Stimulated activated CD8-positive, alpha-beta memory T cell treated with anti-CD3 and anti-CD28 coated beads, Interleukin-12 subunit alpha, Interleukin-12 subunit beta, amount 100 ng/mL, for 24 hours (primary cell): ENCODE results near the gene PHF21B.

Experiments used
- DNase-seq: peaks from one replicate; pipeline ENCODE4 v3.0.0-alpha.2; 2020; ENCODE audit errors: extremely low read depth

The PHF21B gene

DNA sequence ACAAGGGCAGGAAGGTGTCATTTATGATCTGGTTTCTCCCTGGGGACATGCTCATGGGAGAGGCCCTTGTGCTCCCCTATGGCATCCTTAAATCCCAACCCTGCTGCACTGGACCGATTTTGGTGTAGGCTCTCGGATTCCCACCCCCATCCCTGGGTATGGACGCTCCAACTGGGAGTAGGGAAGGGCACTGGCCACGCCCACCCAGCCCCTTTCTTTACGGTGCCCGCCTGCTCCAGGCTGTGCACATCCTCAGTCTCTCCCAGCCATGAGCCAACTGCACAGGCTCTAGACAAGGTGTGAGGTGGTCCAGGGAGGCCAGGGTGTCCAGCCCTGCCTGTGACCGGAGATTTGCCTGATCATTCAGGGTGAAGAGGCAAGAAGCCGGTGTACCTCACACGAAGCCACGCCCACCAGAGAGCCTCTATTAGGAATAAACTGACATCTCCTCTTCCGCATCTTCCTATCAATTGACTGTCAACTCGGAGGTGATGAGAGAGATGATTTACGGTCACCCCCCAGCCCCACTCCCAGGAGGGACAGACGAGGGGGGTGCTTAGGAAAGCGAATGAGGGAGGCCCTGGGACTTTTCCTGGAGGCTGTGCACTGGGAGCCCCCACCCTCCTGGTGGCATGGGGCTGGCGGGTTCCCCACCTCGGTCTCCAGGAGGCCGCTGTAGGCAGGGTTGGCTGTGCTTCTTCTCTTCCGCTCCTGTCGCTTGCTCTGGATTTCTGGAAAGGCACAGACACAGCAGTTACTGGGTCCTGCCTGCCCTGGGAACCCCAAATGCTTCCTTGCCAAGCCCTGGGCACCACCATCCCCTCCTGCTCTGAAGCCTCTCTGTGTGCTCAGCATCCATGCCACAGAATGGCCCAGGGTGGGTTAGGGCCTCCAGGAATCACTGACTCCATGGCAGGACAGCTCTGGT is 116.7 kb downstream of the PHF21B start:
- DNase-seq, result no peak

DNA sequence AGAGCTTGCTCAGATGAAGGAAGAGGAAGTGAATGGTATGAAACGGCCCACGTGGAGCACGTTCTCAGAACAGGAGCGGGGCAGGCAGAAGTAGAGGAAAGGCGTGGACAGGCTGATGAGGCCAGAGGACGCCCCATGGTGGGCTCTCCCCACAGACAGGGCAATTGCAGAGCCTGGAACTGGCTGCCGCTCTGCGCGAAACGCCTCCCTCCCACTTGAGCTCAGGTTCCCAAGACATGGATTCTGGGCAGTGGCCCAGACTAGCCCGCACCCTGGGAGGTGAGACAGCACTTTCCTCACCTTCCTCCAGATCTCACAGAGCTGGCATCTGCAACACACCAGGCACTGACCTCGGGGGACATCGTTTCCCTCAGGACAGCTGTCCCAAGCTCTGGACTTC is 117.6 kb downstream of the PHF21B start:
- DNase-seq, result no peak

DNA sequence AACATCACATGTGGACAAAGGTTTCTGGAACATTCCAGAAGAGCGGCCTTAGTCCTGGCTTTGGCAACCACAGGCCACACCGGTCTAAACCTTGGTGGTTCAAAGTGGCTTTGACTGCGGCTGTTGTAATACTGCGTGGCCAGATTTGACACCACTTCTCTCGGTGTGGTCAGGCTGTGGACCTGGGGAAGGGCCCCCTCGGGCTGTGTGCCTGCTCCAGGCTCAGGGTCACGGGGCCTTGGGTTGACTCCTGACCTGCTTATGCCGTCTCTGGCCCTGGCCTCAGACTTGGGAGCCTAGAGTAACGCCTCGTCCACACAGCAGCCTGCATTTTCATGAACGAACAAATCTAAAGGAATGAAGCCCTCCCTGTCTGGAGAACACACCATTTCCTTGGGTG is 118.0 kb downstream of the PHF21B start:
- no peak for DNase-seq

DNA sequence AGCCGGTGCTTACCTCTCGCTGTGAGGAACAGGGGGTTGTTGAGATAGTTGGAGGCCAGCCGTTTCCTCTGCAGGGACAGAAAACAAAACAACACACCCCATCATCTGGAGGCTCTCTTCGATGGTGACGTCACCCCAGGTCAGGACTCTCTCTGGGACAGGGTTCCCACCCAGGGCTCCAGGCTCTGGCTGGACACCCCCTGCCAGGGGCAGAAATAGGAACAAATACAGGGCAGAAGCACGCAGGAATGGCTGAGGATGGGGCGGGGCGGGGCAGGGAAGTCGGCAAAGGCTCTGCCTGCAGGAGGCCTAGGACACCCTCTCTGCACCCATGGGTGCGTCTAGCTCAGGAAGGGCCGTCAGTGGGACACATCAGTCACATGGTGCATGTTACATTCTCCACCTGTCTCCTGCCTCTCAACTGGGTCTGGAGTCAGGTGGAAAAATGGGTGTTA is 118.5 kb downstream of the PHF21B start:
- DNase-seq, result no peak

DNA sequence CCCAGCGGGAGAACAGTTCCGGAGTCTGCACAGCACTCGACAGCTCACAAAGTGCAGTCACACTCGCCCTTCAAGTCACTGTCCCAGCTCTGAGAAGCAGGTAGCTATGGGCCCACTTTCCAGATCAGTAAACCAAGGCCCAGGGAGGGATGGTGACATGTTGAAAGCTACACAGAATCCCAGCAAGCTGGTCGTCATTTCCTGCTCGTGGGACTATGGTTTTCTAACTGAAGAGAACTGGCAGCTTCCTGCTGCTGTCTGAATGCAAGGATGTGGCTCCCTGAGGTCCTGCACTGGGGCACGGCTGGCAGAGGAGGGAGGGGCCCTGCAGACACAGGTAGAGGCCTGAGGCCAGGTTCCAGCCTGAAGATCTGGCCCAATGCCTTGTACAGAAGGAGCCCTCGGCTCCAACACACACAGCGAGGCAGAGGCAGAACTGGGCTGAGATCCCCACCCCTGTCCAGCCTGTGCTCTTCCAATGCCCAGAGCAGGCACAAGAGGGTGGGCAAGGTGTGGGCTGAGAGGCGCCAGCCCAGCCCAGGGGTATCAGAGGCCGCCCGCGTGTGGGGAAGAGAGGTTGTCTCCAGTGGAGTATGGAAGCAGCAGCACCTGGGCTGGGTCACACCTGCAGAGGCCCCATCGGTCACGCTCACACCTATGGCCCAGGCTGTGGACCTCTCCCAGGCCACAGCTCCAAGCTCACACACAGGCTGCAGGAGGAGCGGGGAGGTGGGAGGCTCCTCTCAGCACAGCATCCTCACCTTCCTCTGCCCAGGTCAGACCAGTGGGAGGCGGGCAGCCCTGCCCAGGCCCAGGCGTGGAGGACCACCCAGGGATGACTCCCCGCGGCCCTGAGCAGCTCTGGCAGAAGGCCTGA is 119.2 kb downstream of the PHF21B start:
- no peak for DNase-seq

DNA sequence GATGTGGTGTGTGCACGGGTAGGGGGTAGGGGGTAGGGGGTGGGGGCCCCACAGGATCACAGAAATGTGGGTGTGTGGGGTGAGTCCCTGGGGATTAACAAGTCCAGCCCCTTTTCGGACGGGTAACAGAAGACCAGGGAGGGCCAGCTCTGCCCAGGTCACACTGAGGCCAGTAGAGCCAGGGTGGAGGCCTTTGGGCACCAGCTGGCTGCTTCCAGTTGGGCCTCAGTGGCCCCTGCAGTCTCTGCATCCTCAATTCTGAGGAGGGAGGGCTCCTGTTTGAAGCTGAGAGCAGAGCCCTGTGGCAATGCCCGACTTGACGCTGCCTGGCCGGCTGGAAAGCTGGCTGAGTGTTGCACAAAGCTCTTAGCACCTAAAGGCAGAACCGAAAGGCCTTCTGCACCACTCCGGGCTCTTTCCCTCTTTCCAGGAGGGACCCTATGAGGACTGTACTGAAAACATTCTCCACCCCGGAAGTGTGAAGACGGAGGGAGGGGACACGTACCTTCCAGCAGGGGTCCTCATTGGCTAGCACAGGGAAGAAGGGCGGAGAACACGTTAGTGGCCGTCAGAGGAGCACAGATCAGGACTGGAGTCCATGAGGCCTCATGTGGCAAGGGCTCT is 120.4 kb downstream of the PHF21B start:
- no peak for DNase-seq

DNA sequence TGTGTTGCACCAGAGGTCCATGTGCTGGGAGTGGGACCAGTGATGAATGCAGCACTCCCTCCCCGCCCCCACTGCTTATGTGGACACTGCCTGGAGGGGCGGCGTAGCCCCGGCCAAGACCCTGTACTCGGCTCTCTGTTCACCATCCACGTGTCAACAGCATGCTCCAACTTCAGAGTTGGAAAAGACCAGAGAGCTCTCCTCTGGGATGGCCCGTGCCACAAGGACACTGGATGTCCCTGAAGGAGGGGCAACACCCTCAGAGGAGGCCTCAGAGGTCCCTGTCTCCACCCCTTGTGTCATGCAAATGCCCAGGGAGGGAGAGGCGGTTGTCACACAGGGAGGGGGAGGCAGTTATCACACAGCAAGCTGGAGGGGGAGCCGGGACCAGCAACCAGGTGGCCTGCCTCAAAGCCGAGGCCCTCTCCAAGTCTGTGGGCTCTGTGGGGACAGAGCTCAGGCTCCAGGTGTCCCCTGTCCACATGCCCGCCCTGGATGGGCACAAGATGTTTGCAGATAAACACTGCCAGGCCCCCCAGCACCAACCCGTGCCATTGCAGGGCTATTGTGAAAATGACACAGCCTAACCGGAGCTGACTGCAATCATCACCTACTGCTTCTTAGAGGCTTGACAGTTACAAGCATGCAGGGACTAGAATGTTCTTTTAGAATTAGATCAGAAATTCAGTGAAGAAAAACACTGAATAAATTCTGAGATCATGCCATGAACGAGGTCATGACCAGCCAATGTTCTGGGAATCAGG is 121.1 kb downstream of the PHF21B start:
- no peak for DNase-seq

DNA sequence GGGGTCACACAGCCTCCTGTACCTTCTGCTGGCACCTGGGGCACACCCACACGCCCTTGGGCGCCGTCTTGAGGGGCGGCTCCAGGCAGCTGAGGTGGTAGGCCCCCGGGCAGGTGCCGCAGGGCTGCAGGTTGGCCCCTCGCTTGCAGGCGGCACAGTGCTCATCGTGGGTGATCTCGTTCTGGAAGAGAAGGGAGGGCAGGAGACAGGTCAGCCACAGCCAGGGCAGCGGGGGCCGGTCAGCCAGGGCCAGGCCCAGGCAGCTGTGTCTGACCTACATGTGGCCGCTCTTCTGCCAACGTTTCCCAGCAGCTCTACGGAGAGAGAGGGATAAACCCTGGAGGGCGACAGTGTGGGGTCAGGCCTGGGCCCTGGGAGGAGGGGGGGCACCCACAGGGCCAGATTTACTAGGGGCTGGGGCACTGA is 121.9 kb downstream of the PHF21B start:
- DNase-seq, result no peak

DNA sequence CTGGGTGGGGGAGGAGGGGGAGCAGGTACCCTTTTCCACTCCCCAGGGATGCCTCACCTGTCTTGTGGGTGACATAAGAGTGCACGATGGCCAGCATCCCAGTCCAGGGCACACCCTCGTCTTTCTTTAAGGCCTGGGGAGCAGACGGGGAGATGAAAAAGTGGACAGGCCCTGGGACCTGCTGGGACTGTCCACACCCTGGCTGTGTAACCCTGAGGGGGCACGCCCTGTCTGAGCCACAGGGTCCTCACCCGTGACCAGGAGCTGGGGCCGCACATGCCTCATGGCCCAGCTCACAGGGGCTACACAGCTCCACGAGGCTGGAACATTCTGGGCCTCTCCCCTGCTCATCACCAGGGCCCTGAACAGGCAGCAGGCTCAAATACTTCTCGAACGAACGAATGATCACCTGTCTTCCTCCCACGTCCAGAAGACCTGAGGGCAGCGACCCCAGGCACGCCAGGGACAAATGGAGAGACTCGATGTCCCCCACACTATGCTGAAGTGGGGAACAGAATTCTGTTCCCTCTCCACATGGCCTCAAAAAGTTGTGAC is 123.9 kb downstream of the PHF21B start:
- no peak for DNase-seq

DNA sequence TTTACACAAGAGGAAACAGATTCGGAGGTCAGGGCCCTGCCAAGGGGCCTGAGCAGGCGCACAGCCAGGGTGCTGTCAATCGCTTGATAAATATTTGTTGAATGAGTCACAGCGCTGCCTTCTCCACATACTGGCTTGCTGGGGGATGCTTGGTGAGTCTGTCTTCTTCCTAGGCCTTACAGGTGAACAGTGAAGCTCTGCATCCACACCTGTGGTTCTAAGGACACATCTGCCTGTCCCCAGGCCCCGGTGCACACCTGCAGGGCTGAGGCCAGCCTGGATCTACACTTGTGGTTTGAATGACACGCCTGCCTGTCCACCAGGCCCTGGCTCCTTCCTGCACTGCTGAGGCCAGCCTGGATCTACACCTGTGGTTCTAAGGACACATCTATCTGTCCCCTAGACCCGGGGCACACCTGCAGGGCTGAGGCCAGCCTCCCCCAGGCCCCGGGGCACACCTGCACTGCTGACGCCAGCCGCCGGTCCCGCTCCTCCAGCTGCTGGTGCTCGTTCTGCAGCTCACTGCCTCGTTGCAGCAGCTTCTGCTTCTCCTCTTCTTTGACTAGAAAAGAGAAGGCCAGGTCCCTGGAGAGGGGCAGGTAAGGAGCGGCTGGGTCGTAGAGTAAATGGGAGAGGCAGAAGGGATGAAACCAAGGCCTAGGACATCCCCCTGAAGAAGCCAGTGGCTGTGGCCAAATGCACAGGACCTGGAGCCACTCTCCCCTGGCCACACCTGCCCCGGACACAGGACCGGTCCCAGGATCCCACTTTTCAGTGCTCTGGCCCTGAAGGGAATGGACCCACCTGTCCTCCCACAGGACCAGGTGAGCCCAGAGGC is 124.6 kb downstream of the PHF21B start:
- no peak for DNase-seq

DNA sequence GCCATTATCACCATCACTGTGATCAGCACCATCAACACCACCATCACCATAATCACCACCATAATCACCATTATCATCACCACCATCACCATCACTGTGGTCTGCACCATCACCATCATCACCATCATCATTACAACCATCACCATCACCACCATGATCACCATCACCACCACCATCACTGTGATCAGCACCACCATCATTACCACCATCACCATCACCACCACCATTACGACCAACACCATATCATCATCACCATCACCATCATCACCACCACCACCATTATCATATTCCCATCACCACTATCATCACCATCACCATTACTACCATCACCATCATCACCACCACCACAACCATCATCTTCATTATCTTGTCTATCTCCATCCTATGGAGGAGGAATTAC is 125.2 kb downstream of the PHF21B start:
- DNase-seq, result no peak

DNA sequence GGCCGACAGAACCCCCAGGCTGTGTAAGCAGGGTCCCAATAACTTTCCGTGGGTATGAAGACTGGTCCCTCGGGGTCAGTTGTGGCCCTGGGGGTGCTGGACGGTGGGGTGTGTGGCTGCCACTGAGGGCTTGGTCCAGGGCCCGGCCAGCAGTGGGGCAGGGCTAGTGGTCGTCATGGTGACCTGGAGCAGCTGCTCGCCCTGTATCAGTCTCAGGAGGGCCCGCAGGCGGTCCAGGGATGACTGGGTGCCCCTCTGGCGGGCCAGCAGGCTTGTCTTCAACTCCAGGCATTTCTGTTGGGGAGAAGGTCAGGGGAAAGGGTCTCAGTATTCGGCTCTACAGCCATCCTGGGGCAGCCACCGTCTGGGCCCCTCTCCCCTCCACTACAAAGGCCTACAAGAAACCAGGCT is 126.8 kb downstream of the PHF21B start:
- no peak for DNase-seq

DNA sequence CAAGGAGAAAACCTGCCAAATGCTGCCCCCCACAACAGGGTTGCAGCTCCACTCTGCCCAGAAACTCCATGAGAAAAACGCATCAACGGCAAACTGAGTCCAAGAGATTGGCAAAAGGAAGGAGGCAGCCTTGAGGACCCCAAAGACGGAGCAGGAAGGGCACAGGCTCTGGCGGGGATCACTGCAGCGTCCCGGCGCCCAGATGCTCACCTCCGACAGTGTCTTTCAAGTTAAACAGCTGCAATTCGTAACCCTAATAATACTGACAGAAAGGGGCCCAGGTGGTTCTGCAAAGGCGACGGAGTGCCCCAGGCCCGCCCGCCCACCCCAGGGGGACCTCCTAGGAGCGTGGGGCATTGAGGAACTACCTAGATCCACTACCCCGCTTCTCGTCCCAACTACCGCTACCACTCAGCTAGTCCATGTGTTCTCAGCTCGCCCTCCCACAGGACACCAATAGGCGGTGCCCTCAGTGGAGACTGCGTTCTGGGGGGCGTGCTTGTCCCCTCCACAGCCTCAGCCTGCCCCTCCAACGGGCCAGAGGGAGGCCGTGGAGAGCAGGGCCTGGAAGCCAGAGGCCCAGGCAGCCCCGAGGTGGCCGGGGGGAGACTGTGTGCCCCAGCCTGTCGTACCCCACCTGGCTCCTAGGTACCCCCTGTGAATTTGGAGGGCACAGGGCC is 127.4 kb downstream of the PHF21B start:
- DNase-seq, result no peak

DNA sequence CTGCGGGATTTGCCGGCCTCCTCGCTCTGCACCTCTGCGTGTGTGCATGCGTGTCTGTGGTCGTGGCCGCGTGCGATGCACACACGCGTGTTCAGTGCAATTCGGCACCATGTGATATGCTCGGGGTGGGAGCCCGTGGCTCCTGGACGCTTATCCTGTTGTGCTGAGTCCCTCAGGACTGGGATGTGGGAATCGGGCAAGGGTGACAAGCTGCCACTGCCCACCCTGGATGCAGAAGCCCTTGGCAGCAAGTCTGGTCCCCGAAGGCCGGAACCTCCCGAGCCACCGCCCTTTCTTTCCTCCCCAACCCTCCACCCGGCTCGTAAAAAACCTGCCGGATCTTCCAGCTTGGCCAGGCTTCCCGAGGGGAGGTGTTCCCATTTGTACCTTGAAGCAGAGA is 128.2 kb downstream of the PHF21B start:
- DNase-seq, result no peak

DNA sequence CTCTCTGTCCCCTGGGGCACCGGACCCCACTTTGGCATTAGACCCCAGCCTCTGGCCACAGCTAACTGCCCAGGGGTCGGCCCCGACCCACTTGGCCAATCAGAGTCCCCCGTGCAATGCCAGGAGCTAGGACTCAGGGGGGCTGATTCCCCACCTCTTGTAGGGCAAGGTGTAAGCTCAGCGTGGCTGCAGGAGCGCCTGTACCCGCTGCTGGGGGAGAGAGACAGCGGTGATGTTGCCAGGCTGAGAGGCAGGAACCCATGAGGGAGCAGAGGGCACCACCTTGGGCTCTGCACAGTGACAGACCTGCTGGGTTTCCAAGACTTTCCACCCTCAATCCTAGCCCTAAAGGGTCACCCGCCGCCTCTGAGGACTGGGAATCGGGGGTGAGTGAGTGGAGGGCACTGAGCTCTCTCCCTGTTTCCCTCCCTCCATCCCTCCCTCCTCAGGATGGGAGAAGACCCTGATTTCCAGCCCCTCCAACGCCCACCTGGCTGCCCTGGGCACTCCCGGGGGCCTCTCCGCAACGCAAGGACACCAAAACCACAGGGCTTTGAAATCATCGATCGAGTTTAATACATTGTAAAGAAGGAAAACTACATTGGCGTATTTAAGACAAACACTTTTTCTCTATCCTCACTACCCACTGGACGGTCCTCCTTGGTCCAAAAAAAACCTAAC is 129.1 kb downstream of the PHF21B start:
- DNase-seq, result no peak

DNA sequence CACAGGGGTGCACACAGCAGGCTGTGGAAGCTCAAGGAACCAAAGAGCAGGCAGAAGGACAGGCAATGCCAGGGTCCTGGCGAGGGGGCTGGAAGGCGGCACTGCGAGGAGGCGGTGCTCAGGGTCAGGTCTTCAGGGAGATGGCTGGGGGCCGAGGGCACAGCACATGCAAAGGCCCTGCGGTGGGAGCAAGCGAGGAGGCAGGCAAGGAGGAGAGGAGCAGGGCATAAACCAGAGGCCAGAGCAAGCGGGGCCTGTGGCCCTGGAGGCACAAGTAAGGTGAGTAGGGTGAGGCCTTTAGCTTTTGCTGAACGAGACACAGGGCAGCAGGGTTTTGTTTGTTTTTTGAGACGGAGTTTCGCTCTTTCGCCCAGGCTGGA is 130.5 kb downstream of the PHF21B start:
- DNase-seq, result no peak

DNA sequence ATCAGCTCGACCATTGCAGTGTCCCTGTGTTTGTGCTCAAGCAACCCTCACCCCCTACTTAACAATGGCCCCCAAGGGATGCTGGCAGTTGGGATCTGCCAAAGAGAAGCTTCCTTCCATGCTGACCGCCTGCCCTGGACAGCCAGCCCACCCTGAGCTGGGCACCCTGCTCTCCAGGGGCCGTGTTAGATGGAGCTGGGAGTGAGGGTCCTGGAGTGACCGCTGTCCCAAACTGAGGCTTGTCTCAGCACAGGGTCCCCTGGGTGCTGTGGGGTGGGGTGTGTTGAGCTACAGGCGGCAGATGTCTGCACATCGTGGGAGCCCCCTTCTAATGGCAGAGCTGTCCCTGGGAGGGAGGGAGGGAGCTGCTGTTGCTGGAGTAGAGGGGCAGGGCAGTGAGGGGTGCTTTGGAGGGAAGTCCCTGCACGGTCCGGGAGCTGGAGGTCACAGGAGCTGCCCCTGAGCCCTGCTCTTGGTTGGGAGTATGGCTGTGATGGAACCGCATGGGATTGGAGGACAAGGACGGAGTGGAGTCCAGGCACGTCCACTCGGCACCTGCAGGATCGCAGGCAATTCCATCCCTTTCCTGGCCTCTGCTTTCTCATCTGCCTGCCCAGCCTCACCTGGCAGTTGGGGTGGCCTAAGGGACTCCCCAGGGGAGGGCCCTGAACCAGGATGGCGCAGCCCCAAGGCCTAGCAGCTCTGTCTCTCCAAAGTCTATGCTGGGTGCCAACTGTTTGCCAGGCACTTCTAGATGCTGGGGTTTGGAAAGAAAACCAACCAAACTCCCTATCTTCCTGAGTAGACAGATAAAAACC is 131.1 kb downstream of the PHF21B start:
- no peak for DNase-seq

DNA sequence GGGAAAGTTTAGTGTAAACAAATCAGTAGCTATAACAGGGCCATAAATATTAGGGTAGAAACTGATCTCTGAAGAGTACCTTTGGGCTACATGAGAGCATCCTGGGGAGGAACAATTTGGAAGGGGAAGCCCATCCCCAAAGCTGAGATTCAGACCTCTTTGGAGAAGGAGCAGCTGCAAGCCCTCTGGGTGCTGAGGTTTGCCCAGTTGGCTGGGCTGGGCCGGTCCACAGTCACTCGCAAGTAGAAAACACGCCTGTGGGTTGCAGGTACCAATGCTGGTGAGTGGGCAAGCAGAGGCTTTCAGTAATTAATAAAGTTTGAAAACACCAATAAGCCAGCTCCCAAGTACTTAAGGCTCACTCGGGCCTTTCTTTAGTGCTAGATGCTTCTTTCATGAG is 132.9 kb downstream of the PHF21B start:
- no peak for DNase-seq
